ENCODE measurements around the gene LDHD.

LDHD gene

DNA sequence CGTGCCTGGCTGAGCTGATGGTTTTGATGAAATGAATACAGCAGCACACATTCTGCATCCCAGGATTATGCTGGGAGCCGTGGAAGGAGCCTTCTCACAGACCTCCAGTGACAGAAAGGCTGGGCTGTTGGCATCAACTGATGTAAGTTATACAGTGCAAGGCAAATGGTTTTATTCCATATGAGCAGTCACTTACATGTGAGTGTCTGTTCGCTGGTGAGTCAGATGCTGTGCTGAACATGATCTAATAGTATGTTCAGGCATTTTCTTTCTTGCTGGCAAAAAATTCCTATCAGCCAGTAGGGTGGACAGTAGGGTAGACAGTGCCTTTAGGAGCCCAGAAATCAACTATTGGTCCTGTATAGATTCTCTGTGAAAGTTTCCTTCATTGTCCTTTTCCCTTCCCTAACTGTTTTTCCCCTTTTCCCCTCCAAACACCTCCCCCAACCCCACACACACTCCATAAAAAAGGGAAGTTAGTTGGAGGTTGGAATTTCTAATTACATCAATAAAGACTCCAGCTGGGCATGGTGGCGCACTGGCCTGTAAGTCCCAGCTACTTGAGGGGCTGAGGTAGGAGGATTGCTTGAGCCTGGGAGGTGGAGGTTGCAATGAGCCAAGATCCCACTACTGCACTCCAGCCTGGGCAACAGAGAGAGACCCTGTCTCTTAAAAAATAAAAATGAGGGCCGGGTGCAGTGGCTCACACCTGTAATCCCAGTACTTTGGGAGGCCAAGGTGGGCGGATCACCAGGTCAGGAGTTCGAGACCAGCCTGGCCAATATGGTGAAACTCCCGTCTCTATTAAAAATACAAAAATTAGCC is 36.2 kb downstream of the LDHD start:
- no peak for DNase-seq

DNA sequence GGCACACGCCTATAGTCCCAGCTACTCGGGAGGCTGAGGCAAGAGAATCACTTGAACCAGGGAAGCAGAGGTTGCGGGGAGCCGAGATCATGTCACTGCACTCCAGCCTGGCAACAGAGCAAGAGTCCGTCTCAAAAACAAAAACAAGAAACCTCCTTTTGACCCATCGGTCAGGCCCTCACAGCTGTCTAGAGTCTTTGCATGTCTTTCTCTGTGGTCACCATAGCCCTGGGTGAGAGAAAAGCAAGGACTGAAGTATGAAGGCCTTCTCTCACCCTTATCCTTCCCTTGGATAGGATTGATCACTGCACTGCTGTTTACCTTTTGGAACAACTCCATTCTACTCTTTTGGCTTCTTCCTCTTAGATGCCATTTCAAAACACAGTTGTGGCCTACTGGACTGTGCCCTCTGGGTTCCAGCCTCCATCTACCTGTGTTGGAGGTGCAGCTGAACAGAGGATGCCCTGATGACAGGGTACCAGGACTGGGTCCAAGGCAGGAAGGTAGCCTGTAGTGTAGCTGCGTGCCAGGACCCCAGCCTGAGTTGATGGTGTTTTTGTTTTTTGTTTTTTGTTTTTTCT is 37.1 kb downstream of the LDHD start:
- DNase-seq: no peak

DNA sequence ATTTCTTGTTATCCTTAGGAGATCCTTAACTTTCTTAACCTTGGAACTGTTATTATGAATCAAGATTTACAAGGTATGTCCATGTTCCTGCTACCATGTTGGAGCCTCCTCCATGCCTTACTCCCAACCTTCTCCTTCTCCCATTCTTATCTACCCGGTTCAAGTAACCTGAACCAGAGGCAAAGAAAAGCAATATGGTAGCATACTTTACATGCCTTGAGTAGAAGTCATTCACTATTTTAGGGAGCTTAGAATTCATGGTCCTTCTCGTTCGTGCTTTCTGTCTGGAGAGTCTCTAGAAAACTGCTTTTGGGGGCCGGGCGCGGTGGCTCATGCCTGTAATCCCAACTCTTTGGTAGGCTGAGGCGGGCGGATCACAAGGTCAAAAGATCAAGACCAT is 37.7 kb downstream of the LDHD start:
- DNase-seq: no peak

DNA sequence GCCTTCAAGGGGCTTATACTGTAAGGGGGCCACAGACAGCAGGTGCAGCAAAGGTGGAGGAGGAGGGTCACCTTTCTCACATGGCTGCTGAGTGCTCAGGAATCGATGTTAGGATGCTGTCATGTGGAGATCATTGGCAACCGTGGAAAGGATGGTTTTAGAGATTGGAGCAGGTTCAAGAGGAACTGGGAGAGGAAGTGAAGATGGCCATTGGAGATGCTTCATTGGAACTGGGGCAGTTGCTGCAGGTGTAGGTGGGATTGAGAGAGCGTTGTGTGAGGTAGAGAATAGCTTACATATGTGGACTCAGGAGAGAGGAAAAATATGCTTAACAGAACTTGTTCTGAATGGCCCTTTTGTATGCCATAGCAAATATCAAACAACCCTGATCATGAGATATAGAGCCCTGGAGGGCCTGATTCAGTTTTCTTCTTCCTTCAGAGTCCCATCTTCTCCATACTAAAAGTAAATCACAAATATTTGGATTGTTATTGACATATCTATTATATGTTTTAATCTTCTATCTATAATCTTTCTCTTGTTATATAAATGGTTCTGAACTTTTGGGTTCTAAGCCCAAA is 40.8 kb downstream of the LDHD start:
- DNase-seq: no peak

DNA sequence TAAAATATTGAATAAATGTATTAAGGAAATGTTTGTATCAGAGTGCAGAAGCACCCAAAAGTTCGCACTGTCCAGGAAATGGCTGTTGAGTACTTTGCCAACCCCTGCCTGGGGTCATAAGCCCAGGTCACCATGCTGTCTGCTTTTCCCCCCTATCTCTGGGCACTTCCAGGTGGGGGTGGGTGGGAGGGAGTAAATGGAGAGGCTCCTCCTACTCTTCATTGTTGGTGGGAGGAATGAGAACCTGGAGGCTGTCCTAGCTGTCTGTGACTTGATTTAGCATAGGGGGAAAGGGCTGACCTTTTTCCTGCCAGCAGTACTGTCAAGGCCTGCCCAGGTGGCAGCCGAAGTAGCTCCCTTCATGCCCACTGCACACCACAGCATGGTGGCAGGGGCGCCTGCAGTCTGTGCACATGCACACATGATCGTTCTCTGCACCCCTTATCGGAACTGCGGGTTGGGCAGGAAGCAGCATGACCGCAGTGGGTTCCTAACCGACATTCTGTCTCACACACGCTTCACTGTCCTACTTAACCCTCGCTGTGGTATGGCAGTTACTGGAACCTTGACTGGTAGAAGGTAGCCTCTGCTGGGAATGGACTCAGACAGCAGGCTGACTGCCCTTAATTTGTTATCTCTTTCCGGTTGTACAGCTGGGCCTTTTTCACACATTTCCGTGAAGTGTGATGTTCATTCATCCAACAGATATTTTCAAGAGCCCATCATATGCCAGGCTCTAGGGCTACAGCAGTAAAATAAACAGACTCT is 41.5 kb downstream of the LDHD start:
- DNase-seq: no peak

DNA sequence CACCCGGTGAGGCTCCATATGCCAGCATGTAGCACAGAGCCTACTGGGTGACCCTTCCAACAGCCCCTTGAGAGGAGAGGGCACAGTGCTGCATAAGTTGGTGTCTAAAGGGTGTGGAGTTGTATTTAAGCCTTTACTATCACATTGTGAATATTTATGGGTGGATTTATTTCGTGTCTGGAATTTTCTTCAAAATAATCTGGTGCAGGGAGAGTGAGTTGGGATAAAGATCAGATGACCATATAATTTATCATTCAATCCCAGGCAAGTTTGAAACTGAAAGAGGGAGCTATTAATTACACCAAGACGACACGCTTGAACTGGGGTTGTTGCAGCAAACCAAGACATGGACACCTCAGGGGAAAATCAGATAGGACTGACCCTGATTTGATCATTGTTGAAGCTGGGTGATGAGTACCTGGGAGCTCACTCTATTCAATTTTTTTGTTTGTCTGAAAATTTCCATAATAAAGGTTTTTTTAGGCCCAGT is 42.2 kb downstream of the LDHD start:
- DNase-seq: no peak

DNA sequence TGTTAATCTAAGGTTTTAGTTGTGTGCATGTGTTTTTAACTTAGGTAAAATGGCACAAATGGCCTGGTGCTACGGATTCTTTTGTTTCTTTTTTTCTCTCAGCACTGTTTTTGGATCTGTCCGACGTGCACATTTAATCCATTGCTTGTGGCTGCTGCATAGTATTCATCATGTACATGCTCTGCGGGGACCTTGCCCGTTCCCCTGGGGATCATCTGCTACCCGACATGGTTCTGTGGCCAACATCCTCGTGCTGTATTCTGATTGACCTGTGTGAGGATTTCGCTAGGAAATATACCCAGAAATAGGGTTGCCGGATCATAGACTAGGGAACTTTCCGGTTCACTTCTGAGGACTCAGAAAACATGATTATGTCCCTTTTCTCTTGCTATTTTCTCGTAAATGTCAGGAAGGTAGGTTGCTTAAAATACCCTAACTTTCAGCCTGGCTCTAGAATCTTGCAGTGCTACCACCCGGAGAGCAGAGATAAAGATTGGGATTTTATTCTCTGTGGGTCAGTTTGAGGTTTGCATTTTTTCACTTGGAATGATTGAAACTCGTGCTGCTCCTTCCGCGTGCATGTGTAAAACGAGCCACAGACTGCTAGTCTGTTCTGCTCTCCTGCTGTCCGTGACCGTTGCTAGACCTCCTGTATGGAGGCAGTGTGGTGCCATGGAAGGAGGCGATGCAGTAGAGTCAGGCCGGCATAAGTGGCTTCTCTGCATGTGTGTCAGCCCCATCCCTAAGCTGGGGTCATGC is 42.9 kb downstream of the LDHD start:
- DNase-seq: no peak

DNA sequence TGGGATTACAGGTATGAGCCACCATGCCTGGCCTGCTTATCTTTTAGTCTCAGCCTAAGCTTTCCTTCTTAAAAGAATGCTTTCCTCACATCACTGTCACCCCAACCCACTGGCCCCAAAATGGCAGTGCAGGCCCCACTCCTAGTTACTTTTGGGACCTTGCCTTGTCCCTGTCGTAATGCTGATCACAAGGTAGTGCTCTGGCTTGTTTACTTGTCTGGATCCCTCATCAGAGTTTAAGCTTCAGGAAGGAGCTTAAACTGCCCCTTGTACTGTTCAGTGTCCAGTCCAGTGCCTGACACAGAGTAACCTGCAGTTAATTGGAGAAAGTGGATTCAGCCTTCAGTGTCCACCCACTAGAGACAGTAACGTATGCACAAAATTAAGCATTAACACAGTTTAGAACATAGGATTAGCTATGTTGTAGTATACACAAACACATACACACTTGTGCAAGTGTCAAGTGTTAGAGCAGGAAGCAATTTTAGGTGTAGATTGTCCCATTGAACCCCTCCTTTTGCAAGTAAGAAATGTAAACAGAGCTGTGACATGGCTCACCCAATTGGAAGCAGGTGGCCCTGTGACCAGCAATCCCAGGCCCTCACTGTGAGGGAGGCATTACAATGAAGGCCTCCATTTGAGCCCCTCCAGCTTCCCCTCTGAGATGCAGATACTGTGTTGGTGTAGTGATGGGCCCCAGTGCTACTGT is 44.2 kb downstream of the LDHD start:
- no peak for DNase-seq

DNA sequence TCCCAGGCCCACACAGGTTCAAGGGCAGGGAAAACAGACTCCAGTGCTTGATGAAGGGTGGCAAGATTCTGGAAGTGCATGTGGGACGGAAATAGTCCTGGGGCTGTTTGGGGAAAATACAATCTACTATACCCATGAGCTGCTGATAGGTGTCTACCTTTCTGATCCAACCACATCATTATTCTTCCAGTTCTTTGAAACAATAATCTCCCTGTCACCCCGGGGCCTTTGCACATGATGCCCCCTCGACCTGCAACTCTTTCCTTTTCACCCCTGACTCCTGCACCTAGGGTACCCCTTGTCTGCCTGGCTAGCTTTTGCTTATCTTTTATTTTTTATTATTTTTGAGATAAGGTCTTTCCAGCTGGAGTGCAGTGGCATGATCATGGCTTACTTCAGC is 45.0 kb downstream of the LDHD start:
- no peak for DNase-seq

DNA sequence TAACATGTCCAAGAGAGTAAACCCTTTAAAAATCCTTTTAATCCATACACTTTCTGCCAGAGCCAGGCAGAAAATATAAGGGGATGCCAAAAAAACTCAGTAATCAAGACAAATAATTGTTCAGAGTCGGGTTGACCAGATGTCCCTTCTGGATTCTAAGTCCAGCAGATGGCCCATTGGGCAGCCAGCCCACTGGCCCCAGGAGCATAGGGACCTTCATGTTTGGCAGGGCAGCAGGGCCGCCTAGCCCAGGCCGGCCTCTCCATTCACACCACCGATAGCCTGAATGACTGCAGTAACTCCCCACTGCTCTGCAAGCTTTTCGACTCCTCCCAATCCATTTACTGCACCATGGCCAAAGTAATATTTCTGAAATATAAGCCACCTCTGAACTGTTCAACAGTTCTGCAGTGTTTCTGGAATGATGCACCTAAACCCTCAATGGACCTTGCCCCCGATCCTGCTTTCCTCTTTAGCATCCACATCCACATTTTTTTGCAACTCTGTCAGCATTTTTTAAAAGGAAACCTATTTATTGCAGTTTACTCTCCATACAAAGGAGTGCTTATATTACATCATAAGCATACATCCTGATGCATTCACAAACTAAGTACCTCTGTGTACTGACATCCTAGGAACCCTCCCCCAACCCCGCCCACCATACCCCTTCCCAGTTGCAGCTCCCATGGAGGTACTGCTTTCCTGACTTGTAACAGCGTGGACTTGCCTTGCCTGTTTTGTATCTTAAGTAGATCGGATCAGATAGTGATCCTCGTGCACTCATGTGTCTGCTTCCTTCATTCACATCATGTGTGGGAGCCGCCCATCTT is 46.4 kb downstream of the LDHD start:
- DNase-seq: no peak

DNA sequence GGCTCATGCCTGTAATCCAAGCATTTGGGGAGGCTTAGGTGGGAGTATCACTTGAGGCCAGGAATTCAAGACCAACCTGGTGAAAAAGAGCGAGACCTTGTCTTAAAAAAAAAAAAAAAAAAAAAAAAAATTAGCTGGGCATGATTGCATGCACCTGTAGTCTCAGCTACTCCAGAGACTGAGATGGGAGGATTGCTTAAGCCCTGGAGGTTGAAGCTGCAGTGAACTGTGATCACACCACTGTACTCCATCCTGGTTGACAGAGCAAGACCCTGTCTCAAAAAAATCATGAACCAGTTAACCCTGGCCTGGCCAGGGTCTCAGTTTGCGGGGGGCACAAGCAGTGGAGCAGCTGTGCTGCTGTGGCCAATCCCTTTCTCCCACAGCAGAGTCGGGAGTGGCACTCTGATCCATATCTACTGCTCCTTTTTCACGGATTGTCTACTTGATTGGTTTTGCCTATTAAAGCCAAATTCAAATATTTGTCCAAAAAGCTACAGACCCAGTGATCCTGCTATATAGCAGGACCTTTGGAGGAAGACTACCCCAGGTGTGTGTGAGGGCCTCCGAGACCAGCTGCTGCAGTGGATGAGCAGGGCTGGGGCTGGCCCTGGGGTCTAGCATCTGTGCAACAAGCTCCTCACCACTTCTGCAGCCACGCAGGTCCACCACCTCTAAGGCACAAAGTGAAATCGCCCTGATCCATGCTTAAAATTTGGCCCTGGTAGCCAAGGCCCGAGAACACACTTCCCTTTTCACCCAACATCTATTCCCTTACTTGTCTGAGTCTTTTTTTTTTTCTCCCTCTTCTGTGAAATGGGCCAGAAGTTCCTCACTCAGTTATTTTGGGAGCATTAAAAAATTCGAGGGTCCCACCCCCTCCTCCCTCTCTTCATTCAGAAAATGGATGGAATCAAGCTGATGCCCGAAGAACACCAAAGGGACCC is 48.2 kb downstream of the LDHD start:
- DNase-seq: no peak

DNA sequence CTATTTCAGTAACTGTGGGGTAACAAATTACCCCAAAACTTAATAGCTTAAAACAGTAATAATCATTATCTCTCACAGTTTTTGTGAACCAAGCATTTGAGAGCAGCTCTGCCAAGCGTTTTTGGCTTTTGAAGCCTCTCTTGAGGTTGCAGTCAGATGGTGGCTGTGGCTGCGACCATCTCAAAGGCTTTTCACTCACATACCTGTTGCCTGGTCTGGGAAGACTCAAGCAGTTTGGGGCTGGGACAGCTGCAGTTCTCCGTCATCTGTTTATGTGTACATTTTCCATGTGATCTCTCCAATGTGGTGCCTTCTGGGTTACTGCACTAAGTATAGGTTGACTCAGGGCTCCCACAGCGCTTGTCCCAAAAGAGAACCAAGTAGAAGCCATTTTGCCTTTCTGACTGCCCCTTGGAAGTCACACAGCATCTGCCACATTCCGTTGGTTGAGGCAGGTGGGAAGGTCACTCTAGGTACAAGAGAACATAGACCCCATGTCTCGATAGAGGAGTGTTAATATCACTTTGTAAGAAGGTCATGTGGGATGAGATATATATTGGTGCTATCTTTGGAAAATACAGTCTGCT is 49.6 kb downstream of the LDHD start:
- DNase-seq: no peak

DNA sequence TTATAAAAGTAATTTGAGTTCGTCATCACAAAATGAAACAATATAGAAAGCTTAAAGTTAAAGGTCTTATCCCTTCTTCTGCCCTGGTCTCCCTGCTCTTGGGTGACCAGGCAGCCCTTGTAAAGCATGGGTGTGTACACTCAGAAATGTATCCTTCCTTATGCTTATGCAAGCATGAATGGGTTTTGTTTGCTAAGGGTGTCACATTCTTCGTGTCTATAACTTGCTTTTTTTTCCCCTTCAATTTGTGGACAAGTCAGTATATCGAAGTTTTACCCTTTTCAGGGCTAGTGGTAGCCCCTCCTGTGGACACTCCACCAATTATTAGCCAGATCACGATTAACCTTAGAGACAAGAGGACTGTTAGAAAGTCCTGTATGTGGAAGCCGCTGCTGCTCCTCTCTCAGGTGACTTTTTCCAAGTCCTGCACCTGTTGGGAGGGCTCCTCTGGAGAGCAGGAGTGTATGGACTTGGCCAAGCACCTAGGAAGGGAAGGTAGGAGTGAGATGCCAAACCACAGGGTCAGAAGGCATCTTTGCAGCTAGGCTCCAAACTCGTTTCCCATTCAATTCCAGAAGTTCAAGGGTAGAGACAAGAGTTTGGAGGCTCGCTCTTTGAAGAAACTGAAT is 50.9 kb downstream of the LDHD start:
- no peak for DNase-seq

DNA sequence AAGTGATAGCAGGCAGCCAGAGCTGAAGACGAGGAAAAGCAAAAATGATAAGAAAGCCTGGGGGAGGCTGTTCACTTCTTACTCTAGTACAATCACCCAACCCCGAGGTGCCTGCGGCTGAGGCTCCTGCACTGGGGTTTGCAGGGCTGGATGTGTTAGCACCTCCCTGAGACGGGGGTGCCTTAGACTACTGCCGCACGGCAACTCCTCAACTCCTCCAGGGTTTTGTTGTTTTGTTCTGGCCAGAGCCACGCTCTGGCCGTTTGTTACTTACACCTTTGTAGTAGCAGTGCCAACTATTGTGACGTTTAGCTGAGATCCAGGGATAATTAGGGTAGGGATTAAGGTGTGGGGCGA is 51.5 kb downstream of the LDHD start:
- DNase-seq: no peak

DNA sequence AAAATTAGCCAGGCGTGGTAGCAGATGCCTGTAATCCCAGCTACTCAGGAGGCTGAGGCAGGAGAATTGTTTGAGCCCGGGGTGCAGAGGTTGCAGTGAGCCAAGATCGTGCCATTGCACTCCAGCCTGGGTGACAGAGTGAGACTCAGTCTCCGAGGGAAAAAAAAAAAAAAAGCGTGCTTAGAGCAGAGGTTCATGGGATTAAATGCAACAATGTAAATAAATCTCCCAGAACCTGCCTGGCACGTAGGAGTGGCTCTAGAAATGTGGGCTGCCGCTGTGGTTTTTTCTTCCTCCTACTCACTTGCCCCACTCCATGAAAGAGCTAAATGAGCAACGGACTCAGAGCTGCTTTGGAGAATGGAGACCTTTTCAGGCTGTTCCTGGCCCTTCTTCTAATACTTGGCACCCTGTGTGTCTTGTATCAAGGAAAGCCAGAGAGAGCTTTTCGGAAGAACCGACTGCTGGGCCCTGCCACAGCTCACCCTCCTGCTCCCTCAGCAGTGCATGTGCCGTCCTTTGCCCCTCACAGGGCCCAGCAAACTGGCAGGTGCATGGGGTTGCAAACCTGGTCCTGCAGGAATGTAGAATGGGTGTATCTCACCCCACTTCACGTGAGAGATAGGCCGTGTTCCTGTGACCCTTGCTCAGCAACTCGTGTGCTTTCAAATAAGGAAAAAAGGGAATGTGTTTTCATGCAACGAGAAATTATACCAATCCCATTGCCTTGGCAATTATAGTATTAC is 52.0 kb downstream of the LDHD start:
- no peak for DNase-seq

DNA sequence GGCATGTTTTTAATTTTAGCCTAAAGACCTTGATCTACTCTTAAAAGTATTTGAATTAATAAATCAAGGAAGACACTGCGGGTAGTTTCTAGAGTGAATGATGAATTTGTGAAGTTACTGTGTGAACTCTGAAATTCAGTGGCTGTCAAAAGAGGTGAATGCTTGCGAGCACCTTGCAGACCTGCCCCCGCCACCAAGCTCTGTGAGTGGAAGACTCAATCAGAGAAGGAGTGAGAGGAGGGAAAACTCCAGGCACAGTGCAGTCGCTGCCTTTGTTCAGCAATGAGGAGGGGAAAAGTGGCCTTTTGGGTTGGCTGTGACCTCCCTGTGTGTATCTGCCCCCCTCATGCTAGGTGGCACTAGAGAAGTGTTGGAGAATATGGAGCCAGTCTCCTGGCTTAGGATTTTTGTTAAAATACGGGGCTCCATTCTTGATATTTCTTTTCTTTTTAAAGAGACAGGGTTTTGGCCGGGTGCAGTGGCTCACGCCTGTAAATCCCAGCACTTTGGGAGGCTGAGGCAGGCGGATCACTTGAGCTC is 53.0 kb downstream of the LDHD start:
- DNase-seq: no peak

DNA sequence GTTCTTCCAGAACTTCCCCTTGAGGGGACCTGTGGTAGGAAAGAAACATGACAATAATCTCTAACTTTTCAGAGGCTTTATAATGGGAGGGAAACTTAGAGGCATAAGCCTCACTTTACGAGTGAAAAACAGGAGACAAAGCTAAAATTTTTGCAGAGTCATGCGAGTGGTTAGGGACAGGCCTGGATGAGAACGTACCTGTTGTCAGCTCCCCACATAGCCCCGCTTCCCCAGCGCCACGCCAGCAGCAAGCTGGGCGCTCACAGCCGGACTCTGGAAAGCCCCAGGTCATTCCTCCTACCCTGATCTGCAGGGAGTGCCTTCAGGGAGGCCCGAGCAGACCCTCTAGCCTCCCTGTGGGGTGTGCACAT is 53.6 kb downstream of the LDHD start:
- DNase-seq: no peak
